HEK293 (cell line): ENCODE measurements around the gene CIP2A.

Source experiments
- CTCF ChIA-PET: fragments of 350-600 bp; formaldehyde crosslinking; extraction: SDS; loops from one replicate; lab custom pipeline; 2021; ENCODE audit warnings: antibody characterized with exemption; lab: Yijun Ruan, JAX
- POLR2A ChIA-PET: fragments of 300-600 bp; formaldehyde crosslinking; extraction: SDS; loops from one replicate; lab custom pipeline; 2020; ENCODE audit warnings: antibody characterized with exemption, inconsistent platforms; lab: Yijun Ruan, JAX
- H3K27ac ChIP-seq: fragments of 200-500 bp; sonication (Bioruptor generic); 2 replicates; pipeline ENCODE4 v1.5.1; 2014; ENCODE audit warnings: low read depth, low read length, control low read depth, inconsistent platforms; ENCODE audit errors: extremely low read depth
- H3K36me3 ChIP-seq, 2 experiments: fragments of 200-500 bp in 1 of 2; sonication (Bioruptor generic) in 1 of 2; 1 replicate in 1 of 2; 2 replicates in 1 of 2; pipeline ENCODE4 v1.5.1; 2014 to 2017; ENCODE audit warnings: inconsistent platforms in 2 of 2, low read length in 2 of 2; ENCODE audit not compliant: control insufficient read depth in 2 of 2, insufficient read depth in 1 of 2
- H3K4me1 ChIP-seq: fragments of 200-500 bp; sonication (Bioruptor generic); 2 replicates; pipeline ENCODE4 v1.5.1; 2014; ENCODE audit warnings: mild to moderate bottlenecking, low read length, inconsistent platforms; ENCODE audit not compliant: control insufficient read depth, insufficient read depth
- H3K4me3 ChIP-seq: 2 replicates; pipeline ENCODE4 v1.5.1; 2011; ENCODE audit warnings: low read depth, mild to moderate bottlenecking, control low read depth, low read length, moderate library complexity
- H3K9me3 ChIP-seq: fragments of 200-500 bp; sonication (Bioruptor generic); 2 replicates; pipeline ENCODE4 v1.5.1; 2014; ENCODE audit warnings: low read depth, low read length, inconsistent platforms; ENCODE audit not compliant: control insufficient read depth, insufficient read depth
- BCL11A ChIP-seq: fragments of 450-650 bp; formaldehyde crosslinking; IDR thresholded peaks from 2 replicates; pipeline ENCODE4 v1.5.1; 2016; ENCODE audit warnings: low read depth, missing biosample characterization, missing genetic modification characterization
- PRDM6 ChIP-seq: fragments of 450-650 bp; formaldehyde crosslinking; IDR thresholded peaks from 2 replicates; pipeline ENCODE4 v1.5.1; 2017; ENCODE audit warnings: missing biosample characterization, missing genetic modification characterization
- YY2 ChIP-seq: fragments of 450-650 bp; formaldehyde crosslinking; IDR thresholded peaks from 2 replicates; pipeline ENCODE4 v1.5.1; 2016; ENCODE audit warnings: missing biosample characterization, missing genetic modification characterization
- ZNF133 ChIP-seq: fragments of 450-650 bp; formaldehyde crosslinking; IDR thresholded peaks from 2 replicates; pipeline ENCODE4 v1.5.1; 2016; ENCODE audit warnings: missing biosample characterization, missing genetic modification characterization
- ZNF146 ChIP-seq: fragments of 450-650 bp; formaldehyde crosslinking; IDR thresholded peaks from 2 replicates; pipeline ENCODE4 v1.5.1; 2016; ENCODE audit warnings: missing biosample characterization, missing genetic modification characterization
- ZNF148 ChIP-seq: fragments of 450-650 bp; formaldehyde crosslinking; IDR thresholded peaks from 2 replicates; pipeline ENCODE4 v1.5.0; 2017; ENCODE audit warnings: missing biosample characterization, missing genetic modification characterization, borderline replicate concordance
- ZNF221 ChIP-seq: fragments of 450-650 bp; formaldehyde crosslinking; IDR thresholded peaks from 2 replicates; pipeline ENCODE4 v1.5.1; 2017; ENCODE audit warnings: missing biosample characterization, missing genetic modification characterization, borderline replicate concordance
- ZNF394 ChIP-seq: fragments of 450-650 bp; formaldehyde crosslinking; IDR thresholded peaks from 2 replicates; pipeline ENCODE4 v1.5.1; 2016; ENCODE audit warnings: missing biosample characterization, missing genetic modification characterization, mild to moderate bottlenecking, moderate library complexity, borderline replicate concordance
- ZNF426 ChIP-seq: fragments of 450-650 bp; formaldehyde crosslinking; IDR thresholded peaks from 2 replicates; pipeline ENCODE4 v1.5.1; 2017; ENCODE audit warnings: missing biosample characterization, missing genetic modification characterization, mild to moderate bottlenecking, inconsistent platforms, moderate library complexity
- ZNF596 ChIP-seq: fragments of 450-650 bp; IDR thresholded peaks from 2 replicates; pipeline ENCODE4 v1.5.0; 2018; ENCODE audit warnings: missing biosample characterization, mild to moderate bottlenecking, missing genetic modification characterization, moderate library complexity
- ZNF621 ChIP-seq: fragments of 450-650 bp; formaldehyde crosslinking; IDR thresholded peaks from 2 replicates; pipeline ENCODE4 v1.5.1; 2017; ENCODE audit warnings: missing biosample characterization, missing genetic modification characterization
- ZNF707 ChIP-seq: fragments of 450-650 bp; formaldehyde crosslinking; IDR thresholded peaks from 2 replicates; pipeline ENCODE4 v1.5.1; 2016; ENCODE audit warnings: missing biosample characterization, missing genetic modification characterization
- ZNF76 ChIP-seq: fragments of 450-650 bp; formaldehyde crosslinking; IDR thresholded peaks from 2 replicates; pipeline ENCODE4; 2016; ENCODE audit warnings: low read depth, missing biosample characterization, missing genetic modification characterization, borderline replicate concordance
- ZNF843 ChIP-seq: fragments of 450-650 bp; formaldehyde crosslinking; IDR thresholded peaks from 2 replicates; pipeline ENCODE4 v1.5.1; 2016; ENCODE audit warnings: missing biosample characterization, missing genetic modification characterization
- ZXDB ChIP-seq: fragments of 450-650 bp; formaldehyde crosslinking; IDR thresholded peaks from 2 replicates; pipeline ENCODE4 v1.5.1; 2016; ENCODE audit warnings: missing biosample characterization, missing genetic modification characterization
- TF ChIP-seq, protein P1 (sequence below): fragments of 450-650 bp; formaldehyde crosslinking; IDR thresholded peaks from 2 replicates; pipeline ENCODE4 v1.5.1; 2016; ENCODE audit warnings: missing biosample characterization, missing genetic modification characterization
- TF ChIP-seq, protein P2 (sequence below): fragments of 450-650 bp; formaldehyde crosslinking; IDR thresholded peaks from 2 replicates; pipeline ENCODE4; 2016; ENCODE audit warnings: missing biosample characterization, missing genetic modification characterization

Gene CIP2A

DNA sequence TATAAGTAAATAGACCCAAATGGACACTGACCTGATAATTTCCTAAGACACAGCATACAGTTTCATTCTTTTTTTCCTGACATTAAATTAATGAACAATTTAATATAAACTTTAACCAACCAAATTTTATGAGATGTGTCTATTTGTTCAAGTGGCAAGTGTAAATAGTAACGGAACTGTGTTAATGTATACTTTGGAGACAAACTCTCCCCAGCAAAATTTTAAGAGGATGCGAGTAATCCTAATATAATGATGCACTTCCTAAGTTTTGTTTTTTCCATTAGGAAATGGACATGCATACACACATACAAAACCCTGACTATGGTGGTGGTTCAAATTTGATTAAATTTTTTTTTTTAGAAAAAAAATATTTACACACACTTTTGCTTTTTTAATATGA is 40.4 kb downstream of the CIP2A start (continued):
- no peak for TF ChIP-seq ZNF221
- no peak for TF ChIP-seq ZNF146 (tag by site-specific recombination)

DNA sequence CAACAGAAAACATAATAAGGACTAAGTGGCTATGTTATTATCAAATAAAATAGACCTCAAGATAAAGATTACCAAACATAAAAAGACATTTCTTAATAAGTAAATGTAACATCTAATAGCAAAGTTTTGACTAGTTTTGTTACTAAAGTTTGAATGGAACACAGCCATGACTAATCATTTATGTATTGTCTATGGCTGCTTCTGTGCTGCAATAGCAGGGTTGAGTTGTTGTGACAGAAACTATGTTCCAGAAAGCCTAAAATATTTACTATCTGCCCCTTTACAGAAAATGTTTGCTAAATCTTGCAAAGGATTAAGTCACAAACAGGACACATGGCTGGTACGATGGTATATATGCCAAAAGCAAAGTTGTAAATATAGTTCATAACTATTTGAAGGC is 40.9 kb downstream of the CIP2A start:
- ChIA-PET POLR2A (no interaction called here), CTCF (no interaction called here)
- Histone ChIP-seq H3K27ac (no peak overlapping the region), H3K9me3 (no peaks in the 10 kb centered on the region), H3K4me1 (no peaks in the 10 kb centered on the region), H3K4me3 (no peak overlapping the region), H3K36me3 (peaks cover 13 to 30% of the 10 kb centered on the region in 2 experiments)
- no peak for TF ChIP-seq ZNF426 (tag by site-specific recombination)
- TF ChIP-seq ZNF707 (tag by site-specific recombination): no peak
- TF ChIP-seq, protein P1, sequence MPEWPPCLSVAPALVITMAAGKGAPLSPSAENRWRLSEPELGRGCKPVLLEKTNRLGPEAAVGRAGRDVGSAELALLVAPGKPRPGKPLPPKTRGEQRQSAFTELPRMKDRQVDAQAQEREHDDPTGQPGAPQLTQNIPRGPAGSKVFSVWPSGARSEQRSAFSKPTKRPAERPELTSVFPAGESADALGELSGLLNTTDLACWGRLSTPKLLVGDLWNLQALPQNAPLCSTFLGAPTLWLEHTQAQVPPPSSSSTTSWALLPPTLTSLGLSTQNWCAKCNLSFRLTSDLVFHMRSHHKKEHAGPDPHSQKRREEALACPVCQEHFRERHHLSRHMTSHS: no peak
- TF ChIP-seq ZNF76 (tag by site-specific recombination): no peak
- no peak for TF ChIP-seq YY2 (tag by site-specific recombination)
- TF ChIP-seq ZNF394 (tag by site-specific recombination): no peak
- no peak for TF ChIP-seq ZNF133
- no peak for TF ChIP-seq ZNF148 (tag by site-specific recombination)
- TF ChIP-seq, protein P2, sequence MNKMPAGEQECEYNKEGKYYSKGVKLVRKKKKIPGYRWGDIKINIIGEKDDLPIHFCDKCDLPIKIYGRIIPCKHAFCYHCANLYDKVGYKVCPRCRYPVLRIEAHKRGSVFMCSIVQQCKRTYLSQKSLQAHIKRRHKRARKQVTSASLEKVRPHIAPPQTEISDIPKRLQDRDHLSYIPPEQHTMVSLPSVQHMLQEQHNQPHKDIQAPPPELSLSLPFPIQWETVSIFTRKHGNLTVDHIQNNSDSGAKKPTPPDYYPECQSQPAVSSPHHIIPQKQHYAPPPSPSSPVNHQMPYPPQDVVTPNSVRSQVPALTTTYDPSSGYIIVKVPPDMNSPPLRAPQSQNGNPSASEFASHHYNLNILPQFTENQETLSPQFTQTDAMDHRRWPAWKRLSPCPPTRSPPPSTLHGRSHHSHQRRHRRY (tag by site-specific recombination): no peak

DNA sequence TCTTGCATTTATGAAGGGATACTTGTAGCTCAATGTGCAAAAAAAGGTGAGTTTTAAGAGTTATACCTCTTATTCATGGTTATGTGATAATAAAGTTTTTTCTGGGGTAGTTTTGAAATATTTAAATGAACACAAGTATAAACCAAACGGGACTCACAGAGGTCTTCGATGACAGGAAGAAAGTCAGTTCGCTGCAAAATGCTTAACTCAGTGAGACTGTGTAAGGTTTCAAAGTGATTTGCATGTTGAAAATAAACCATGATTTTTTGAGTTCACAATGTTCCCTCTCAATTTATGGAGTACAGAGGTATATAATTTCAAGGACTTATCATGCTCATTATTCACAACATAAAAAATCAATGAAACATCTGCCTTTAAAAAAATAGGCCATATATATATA is 42.5 kb downstream of the CIP2A start:
- H3K9me3 ChIP-seq: no peaks in the 10 kb centered on the region
- ChIA-PET CTCF (interaction anchor here (1.3 kb wide), 1 partner anchor 57 kb away, joined by 4 read pairs; no protein-coding TSS in a partner anchor), POLR2A (no interaction called here)
- no peaks in the 10 kb centered on the region for H3K4me1 ChIP-seq
- peaks cover 8 to 25% of the 10 kb centered on the region in 2 experiments; a peak in 2 of 3 replicates for H3K36me3 ChIP-seq
- no peak overlapping the region for H3K27ac ChIP-seq
- no peak overlapping the region for H3K4me3 ChIP-seq
- TF ChIP-seq ZNF843 (tag by site-specific recombination) (no peak), ZXDB (no peak), ZNF596 (tag by site-specific recombination) (no peak)

GRCh38 chr3:108546247-108546646 is 43.0 kb downstream of the CIP2A start:
- CTCF ChIA-PET: interaction anchor here (1.3 kb wide), 1 partner anchor 57 kb away, joined by 4 read pairs; no protein-coding TSS in a partner anchor
- H3K36me3 ChIP-seq: peaks cover 4 to 22% of the 10 kb centered on the region in 2 experiments; a peak in 2 of 3 replicates
- TF ChIP-seq PRDM6 (peak; percentile 26; the same call in 1 of the 2 replicates), ZNF621 (no peak), BCL11A (tag by site-specific recombination) (no peak), ZNF221 (no peak)
- TF ChIP-seq, all 188 proteins: peak for 1
- H3K27ac ChIP-seq: no peak overlapping the region
- no peaks in the 10 kb centered on the region for H3K9me3 ChIP-seq
- POLR2A ChIA-PET: no interaction called here
- no peak overlapping the region for H3K4me3 ChIP-seq
- H3K4me1 ChIP-seq: no peaks in the 10 kb centered on the region
